OCI-LY3 (cell line): ENCODE results near the gene ZC3H18.

Experiments used
- EZH2phosphoT487 ChIP-seq: fragments of 200-600 bp; shearing (Covaris generic); IDR thresholded peaks from 2 replicates; pipeline ENCODE4 v1.6.1; 2018; ENCODE audit warnings: antibody characterized with exemption, mixed run types, low read depth
- TF ChIP-seq, protein P1 (sequence below): fragments of 200-600, 300-600 bp; sonication (generic); IDR thresholded peaks from 2 replicates; pipeline ENCODE4 v1.5.1; 2014; ENCODE audit warnings: antibody characterized with exemption, low read length, low read depth

DNA sequence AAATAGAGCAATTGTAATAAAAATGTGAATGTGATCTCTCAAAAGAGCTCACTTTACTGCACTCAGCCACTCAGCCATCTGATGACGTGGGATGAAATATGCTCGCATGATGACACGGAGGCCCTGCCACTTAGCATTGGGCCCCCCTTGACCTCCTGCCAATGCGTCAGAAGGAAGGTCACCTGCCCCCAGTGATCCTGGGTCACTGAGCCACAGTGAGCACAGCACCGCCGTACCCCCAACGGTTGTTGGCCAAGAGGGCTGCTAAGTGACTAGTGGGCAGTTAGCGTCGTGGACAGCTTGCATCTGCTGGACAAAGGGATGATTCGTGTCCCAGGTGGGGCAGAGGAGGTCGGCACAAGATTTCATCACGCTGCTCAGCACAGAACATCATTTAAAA is 22.9 kb downstream of the ZC3H18 start:
- TF ChIP-seq, protein P1, sequence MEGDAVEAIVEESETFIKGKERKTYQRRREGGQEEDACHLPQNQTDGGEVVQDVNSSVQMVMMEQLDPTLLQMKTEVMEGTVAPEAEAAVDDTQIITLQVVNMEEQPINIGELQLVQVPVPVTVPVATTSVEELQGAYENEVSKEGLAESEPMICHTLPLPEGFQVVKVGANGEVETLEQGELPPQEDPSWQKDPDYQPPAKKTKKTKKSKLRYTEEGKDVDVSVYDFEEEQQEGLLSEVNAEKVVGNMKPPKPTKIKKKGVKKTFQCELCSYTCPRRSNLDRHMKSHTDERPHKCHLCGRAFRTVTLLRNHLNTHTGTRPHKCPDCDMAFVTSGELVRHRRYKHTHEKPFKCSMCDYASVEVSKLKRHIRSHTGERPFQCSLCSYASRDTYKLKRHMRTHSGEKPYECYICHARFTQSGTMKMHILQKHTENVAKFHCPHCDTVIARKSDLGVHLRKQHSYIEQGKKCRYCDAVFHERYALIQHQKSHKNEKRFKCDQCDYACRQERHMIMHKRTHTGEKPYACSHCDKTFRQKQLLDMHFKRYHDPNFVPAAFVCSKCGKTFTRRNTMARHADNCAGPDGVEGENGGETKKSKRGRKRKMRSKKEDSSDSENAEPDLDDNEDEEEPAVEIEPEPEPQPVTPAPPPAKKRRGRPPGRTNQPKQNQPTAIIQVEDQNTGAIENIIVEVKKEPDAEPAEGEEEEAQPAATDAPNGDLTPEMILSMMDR = no peak
- TF ChIP-seq EZH2phosphoT487 = no peak
